H1 (cell line): ENCODE measurements around the gene DNAJC17. TPM values are rescaled to one million over a fixed set of nuclear protein-coding genes. Genes with fewer than 3 reads are reported as not detected.

Experiments used
- CBX5 ChIP-seq: fragments of 300-800, 300-1000 bp; sonication (generic); IDR thresholded peaks from 2 replicates; pipeline ENCODE4 v1.7.1; 2016; ENCODE audit warnings: antibody characterized with exemption, low read length, low read depth
- CEBPB ChIP-seq: IDR thresholded peaks from 2 replicates; pipeline ENCODE4 v1.6.1; 2012; ENCODE audit warnings: low read depth, low read length
- CREB1 ChIP-seq: IDR thresholded peaks from 2 replicates; pipeline ENCODE4 v1.6.1; 2012; ENCODE audit warnings: inconsistent platforms
- CTBP2 ChIP-seq: IDR thresholded peaks from 2 replicates; pipeline ENCODE4 v1.7.0; 2011; ENCODE audit warnings: borderline replicate concordance, mild to moderate bottlenecking, moderate library complexity, mixed read lengths, low read length; ENCODE audit not compliant: insufficient read depth, insufficient read length
- PHF8 ChIP-seq: fragments of 200-600 bp; sonication (generic); conservative IDR thresholded peaks from 2 replicates; pipeline ENCODE4 v1.7.1; 2012; ENCODE audit warnings: low read depth, mild to moderate bottlenecking, inconsistent platforms, low read length, moderate library complexity
- RAD21 ChIP-seq, 2 experiments: IDR thresholded peaks in 1 of 2; conservative IDR thresholded peaks in 1 of 2; 2 replicates each; pipeline ENCODE4 v1.6.1; 2011; ENCODE audit warnings: low read depth in 2 of 2, low read length in 2 of 2, improper control_type of control experiment in 1 of 2, inconsistent platforms in 1 of 2, mild to moderate bottlenecking in 1 of 2, moderate library complexity in 1 of 2
- polyA plus RNA-seq, 7 experiments: library from polyadenylated mRNA; depleted of rRNA in 3 of 7; stranded (reverse) in 5 of 7; unstranded in 2 of 7; fragments of >200 nt in 5 of 7; fragments of 200-250 nt in 2 of 7; gene quantifications; 1 replicate in 5 of 7; 2 replicates in 1 of 7; 4 replicates in 1 of 7; pipeline versions ENCODE4 v1.2.1 to v1.2.3, GENCODE V29; 2011 to 2013; ENCODE audit warnings: missing spikeins in 2 of 7, mixed read lengths in 2 of 7
- total RNA-seq: library from RNA; stranded (reverse); fragmentation: NEBNext Ultra II Directional; extraction: Animal tissue kit (Norgen Biotek cat#: 25700); gene quantifications from 2 replicates; pipeline ENCODE4 v1.2.1, GENCODE V29; 2021
- TF ChIP-seq, protein P1 (sequence below), 3 experiments: IDR thresholded peaks; 1 replicate in 2 of 3; 2 replicates in 1 of 3; pipeline versions ENCODE4 v1.5.1 to v1.6.1; 2011; ENCODE audit warnings: low read length in 3 of 3, mild to moderate bottlenecking in 3 of 3, inconsistent platforms in 2 of 3, low read depth in 1 of 3, moderate library complexity in 1 of 3; ENCODE audit not compliant: insufficient read depth in 1 of 3; ENCODE audit errors: control extremely low read depth in 1 of 3

DNAJC17 gene
- total and polyA plus RNA-seq, 2 of the 8 experiments (the other 6 are each of a cell fraction or from before 2014, with no cell fraction given): 39.5 to 45.4 TPM

DNA sequence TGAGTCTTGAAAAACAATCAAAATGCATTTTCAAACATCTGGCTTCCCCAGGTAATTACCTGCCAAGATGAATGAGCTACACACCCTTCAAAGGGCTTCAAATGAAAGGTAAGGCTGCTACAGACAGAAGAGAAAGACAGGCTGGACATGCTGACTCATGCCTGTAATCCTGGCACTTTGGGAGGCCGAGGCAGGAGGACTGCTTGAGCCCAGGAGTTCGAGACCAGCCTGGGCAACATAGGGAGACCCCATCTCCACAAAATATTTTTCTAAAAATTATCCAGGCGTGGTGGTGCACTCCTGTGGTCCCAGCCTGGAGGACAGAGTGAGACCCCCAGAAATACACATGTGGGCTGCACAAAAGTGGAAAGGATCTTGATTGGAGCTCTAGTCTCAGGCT, 14.9 kb downstream of the DNAJC17 start (continued):
- TF ChIP-seq, protein P1, sequence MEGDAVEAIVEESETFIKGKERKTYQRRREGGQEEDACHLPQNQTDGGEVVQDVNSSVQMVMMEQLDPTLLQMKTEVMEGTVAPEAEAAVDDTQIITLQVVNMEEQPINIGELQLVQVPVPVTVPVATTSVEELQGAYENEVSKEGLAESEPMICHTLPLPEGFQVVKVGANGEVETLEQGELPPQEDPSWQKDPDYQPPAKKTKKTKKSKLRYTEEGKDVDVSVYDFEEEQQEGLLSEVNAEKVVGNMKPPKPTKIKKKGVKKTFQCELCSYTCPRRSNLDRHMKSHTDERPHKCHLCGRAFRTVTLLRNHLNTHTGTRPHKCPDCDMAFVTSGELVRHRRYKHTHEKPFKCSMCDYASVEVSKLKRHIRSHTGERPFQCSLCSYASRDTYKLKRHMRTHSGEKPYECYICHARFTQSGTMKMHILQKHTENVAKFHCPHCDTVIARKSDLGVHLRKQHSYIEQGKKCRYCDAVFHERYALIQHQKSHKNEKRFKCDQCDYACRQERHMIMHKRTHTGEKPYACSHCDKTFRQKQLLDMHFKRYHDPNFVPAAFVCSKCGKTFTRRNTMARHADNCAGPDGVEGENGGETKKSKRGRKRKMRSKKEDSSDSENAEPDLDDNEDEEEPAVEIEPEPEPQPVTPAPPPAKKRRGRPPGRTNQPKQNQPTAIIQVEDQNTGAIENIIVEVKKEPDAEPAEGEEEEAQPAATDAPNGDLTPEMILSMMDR (IDR thresholded peaks at IDR 0.05; ENCODE audit: control extremely low read depth in 1 of 3, insufficient read depth in 1 of 3, low read depth in 1 of 3, low read length in 3 of 3): no peak
- TF ChIP-seq PHF8 (no peak), CTBP2 (no peak), CBX5 (no peak), CEBPB (no peak), RAD21 (IDR thresholded peaks at IDR 0.05 in 1 of 2, conservative IDR thresholded peaks at IDR 0.05 in 1 of 2; ENCODE audit: low read depth in 2 of 2, low read length in 2 of 2) (no peak), CREB1 (no peak)
- TF ChIP-seq, all 59 proteins: peak for 0
